IPS-20b (cell line): ENCODE measurements around the gene MAP4K4.

Experiments
- H3K27ac ChIP-seq: one replicate; pipeline ENCODE4 v1.5.1; 2013; ENCODE audit warnings: low read length
- H3K27me3 ChIP-seq: 2 replicates; pipeline ENCODE4 v1.6.1; 2013; ENCODE audit warnings: mild to moderate bottlenecking, low read length, inconsistent platforms; ENCODE audit not compliant: insufficient read depth
- H3K36me3 ChIP-seq: 2 replicates; pipeline ENCODE4 v1.6.1; 2013; ENCODE audit warnings: low read depth, mild to moderate bottlenecking, inconsistent platforms, low read length, moderate library complexity; ENCODE audit not compliant: insufficient read depth
- H3K4me1 ChIP-seq: 2 replicates; pipeline ENCODE4 v1.6.1; 2013; ENCODE audit warnings: mild to moderate bottlenecking, control low read depth, inconsistent platforms, low read length, moderate library complexity; ENCODE audit not compliant: insufficient read depth
- H3K4me3 ChIP-seq: 2 replicates; pipeline ENCODE4 v1.5.1; 2013; ENCODE audit warnings: mild to moderate bottlenecking, low read length, inconsistent platforms
- H3K9ac ChIP-seq: 2 replicates; pipeline ENCODE4 v1.6.1; 2013; ENCODE audit warnings: low read depth, mild to moderate bottlenecking, inconsistent platforms, low read length, moderate library complexity
- H3K9me3 ChIP-seq: 2 replicates; pipeline ENCODE4 v1.6.1; 2013; ENCODE audit warnings: mild to moderate bottlenecking, low read depth, low read length, inconsistent platforms; ENCODE audit not compliant: insufficient read depth

MAP4K4 gene

DNA sequence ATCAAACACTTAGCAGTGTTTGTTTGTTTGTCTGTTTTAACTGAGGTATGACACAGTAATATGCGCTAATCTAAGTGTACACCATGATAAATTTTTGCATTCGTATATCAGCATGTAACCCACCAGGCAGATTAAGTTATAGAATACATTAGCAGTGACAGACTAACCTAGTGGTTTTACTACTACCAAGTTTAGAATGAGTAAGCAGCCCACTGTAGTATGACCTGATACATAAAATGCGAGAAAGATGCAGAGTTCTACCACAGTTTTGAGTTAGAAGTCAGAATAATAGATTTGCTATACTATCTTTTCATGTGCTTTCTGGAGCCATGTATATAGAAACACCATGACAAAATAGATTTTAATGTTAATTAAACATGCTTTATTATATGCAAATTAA, 19.1 kb upstream of the MAP4K4 start:
- Histone ChIP-seq H3K4me1 (no peaks in the 10 kb centered on the region), H3K27me3 (no peaks in the 10 kb centered on the region), H3K4me3 (no peak overlapping the region), H3K36me3 (no peaks in the 10 kb centered on the region), H3K9ac (no peak overlapping the region), H3K27ac (no peak overlapping the region), H3K9me3 (no peaks in the 10 kb centered on the region)

DNA sequence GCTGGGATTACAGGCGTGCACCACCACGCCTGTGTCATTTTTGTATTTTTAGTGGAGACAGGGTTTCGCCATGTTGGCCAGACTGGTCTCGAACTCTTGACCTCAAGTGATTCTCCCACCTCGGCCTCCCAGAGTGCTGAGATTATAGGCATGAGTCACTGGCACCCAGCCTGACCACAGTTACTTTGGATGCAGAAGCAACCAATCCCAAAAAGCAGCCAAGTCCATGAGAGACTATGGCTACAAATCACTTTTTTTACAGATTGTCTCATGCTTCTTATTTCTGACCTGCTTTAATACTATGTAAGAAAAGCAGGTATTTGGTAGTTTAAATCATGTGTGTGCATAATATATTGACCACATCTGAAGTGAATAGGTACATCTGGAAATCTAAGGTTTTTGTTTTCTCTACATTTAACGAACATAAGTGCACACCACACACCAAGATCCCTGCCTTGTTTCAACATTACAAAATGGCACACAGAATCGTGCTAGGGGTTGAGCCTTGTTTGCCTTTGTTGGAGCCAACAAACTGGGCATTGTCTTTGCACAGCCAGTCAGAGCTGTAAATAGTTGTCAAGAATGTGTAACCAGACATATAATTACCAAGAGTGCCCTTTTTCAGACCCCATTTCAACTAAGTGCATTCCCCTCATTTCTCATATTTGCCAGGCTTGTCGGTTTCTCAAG, 18.3 kb upstream of the MAP4K4 start:
- Histone ChIP-seq H3K9me3 (no peaks in the 10 kb centered on the region), H3K27me3 (no peaks in the 10 kb centered on the region), H3K9ac (no peak overlapping the region), H3K36me3 (no peaks in the 10 kb centered on the region), H3K27ac (no peak overlapping the region), H3K4me1 (no peaks in the 10 kb centered on the region), H3K4me3 (no peak overlapping the region)

DNA sequence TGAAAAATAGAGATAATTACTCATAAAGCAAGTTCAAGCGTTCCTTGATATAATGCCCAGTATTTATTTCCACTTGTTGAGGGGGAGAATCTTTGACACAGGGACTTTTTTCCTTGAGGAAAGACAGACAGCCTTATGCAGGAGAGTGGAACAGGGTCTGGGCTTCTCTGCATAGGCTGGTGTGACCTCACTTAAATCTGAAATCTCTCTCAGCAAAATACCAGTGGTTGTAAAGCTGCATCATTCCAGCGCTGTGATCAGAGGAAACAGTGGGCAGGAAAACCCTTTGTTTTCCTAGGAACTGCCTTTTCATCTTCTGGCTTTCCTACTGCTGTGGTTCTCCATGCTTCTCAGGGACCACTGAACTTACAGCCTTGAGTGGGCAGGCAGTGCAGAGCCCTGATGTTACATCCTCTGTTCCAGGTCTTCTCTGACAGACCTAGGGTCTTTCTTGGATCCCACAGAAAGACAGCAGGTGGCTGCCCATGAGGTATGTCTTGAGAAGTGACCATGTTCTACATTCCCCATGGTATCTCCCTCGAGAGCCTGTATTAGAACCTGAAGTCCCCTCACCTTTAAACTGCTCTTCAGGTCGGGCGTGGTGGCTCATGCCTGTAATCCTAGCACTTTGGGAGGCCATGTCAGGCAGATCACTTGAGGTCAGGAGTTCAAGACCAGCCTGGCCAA, 17.6 kb upstream of the MAP4K4 start:
- H3K9me3 ChIP-seq = no peaks in the 10 kb centered on the region
- no peak overlapping the region for H3K4me3 ChIP-seq
- no peaks in the 10 kb centered on the region for H3K36me3 ChIP-seq
- H3K27ac ChIP-seq = no peak overlapping the region
- no peaks in the 10 kb centered on the region for H3K4me1 ChIP-seq
- H3K27me3 ChIP-seq = no peaks in the 10 kb centered on the region
- no peak overlapping the region for H3K9ac ChIP-seq

DNA sequence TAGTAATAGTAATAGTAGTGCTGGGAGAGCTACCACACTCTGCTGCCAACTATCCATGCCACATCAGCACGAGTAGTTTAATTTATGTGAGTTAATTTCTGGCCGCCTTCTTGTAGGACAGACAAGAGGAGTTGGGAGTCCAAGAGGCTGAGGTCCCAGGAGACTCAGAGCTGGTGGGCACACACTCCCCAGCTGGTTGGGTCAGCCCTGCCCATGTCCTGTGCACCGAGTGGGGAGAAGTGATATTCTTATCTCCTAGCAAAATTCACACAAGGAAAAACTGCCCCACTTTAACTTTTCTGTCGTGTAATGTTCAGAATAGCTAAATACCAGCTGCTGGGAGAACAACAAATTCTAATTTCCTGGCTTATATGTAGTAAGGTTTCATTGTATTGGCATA, 15.2 kb upstream of the MAP4K4 start:
- Histone ChIP-seq H3K27me3 (no peaks in the 10 kb centered on the region), H3K27ac (no peak overlapping the region), H3K9me3 (no peaks in the 10 kb centered on the region), H3K4me1 (no peaks in the 10 kb centered on the region), H3K9ac (no peak overlapping the region), H3K4me3 (no peak overlapping the region), H3K36me3 (no peaks in the 10 kb centered on the region)

DNA sequence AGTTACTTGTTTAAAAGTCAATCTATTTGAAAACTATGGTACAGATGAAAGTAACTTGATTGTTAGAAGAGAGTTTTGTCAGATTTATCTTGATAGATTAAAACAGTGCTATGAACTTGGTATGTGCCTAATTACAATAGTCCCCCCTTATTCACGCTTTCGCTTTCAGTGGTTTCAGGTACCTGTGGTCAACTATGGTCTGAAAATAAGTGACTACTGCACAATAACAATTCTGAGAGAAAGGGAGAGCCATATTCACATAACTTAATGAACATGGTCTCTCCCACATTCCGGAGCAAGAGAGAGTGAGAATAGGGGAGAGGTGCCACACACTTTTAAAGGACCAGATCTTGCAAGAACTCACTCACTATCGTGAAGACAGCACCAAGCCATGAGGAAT, 13.2 kb upstream of the MAP4K4 start:
- Histone ChIP-seq H3K9ac (no peak overlapping the region), H3K4me1 (no peaks in the 10 kb centered on the region), H3K27me3 (no peaks in the 10 kb centered on the region), H3K27ac (no peak overlapping the region), H3K36me3 (no peaks in the 10 kb centered on the region), H3K9me3 (no peaks in the 10 kb centered on the region), H3K4me3 (no peak overlapping the region)

DNA sequence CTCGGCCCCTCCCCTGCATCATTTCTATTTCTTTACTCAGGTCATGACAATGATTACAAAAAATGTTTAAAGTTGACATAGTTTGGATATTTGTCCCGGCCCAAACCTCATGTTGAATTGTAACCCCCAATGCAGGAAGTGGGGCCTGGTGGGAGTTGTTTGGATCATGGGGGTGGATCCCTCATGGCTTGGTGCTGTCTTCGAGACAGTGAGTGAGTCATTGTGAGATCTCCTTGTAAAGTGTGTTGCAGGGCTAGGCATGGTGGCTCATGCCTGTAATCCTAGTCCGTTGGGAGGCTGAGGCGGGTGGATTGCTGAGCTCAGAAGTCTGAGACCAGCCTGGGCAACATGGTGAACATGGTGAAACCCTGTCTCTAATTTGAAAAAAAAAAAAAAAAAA, 9.2 kb upstream of the MAP4K4 start:
- no peak overlapping the region for H3K4me3 ChIP-seq

DNA sequence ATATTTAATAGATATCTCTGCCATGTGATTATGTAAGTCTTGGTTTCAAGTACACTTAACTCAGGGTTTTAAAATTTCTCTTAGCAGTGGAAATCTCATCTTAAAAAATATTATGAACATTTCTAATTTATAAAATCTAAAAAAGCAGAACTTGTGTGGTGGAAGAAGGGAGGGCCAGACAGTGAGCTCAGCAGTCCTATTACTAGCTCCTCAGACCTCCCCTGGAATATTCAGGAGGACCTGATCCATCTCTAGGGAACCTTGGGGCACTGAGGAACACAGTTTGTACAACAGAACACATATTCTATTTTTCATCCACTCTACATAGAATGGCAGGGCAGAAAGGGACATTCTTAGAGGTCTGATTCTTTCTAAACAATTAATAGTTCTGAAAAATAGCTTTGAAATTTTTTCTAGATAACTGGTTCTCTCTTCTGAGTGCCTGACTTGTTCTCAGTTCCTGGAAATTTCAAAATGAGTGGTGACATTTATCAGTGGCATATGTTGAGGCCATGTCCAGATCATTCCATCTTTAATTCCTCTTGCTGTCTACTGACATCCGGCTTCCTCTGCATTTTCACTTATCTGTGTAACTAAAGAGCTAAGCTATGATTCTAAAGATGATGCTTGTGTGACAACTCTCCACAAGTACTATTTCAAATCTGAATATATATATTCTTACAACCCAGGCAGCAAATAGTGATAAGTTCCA, 8.2 kb upstream of the MAP4K4 start:
- Histone ChIP-seq H3K4me1 (no peaks in the 10 kb centered on the region), H3K27me3 (no peaks in the 10 kb centered on the region), H3K9ac (no peak overlapping the region), H3K4me3 (no peak overlapping the region), H3K27ac (no peak overlapping the region), H3K36me3 (no peaks in the 10 kb centered on the region), H3K9me3 (no peaks in the 10 kb centered on the region)

More for the DNA sequence above, 9.2 kb upstream of the MAP4K4 start:
- Histone ChIP-seq H3K9ac (no peak overlapping the region), H3K27ac (no peak overlapping the region), H3K36me3 (no peaks in the 10 kb centered on the region), H3K9me3 (no peaks in the 10 kb centered on the region), H3K27me3 (no peaks in the 10 kb centered on the region), H3K4me1 (no peaks in the 10 kb centered on the region)

DNA sequence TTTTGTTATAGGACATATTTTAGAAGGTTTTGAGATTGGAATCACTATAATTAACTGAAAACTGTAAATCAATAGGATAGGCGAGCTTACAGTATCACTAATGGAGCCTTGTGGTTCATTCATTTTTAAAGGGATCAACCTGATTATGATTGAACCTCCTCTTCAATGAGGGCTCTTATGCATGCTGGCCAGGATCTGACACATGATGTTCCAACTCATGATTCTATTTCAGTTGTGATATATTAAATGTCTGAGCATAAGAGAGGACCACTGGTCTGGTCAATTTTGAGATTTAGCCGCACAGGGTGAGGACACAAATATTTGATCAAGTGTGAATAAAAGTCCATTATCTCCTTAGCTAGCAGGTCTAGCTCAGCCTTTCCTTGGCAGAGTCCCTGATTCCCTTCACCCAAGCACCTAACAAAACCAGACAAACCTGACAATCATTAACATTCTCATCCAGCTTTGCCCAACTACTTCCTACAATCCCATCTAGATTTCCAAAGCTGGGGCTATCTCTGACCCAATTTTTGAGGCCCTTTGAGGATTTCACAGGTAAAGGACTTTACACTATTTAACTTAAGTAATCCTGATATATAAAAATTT, 6.9 kb upstream of the MAP4K4 start:
- H3K4me1 ChIP-seq = no peaks in the 10 kb centered on the region
- H3K27me3 ChIP-seq = no peaks in the 10 kb centered on the region
- no peaks in the 10 kb centered on the region for H3K9me3 ChIP-seq
- H3K4me3 ChIP-seq = no peak overlapping the region
- H3K27ac ChIP-seq = no peak overlapping the region
- H3K9ac ChIP-seq = no peak overlapping the region
- H3K36me3 ChIP-seq = no peaks in the 10 kb centered on the region

DNA sequence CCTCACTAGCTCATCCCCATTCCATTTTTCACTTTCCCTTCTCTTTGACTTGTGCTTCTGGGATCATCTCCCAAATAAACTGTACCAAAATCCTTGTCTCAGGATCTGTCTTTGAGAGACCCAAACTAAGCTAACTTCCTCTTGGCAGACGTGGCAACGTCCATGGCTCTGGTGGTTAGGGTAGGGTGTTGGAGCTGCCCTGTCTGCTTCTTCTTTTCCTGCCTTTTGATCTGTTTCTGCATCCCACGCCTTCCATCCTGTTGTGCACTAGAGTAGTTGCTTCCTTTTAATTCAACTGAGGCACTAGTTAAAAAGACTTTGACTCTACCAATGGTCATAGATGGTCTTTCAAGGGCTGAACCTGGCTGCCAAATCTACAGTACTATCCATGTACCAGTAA, 5.5 kb upstream of the MAP4K4 start:
- no peaks in the 10 kb centered on the region for H3K36me3 ChIP-seq
- H3K4me3 ChIP-seq = no peak overlapping the region
- H3K9me3 ChIP-seq = no peaks in the 10 kb centered on the region
- H3K27ac ChIP-seq = no peak overlapping the region
- no peaks in the 10 kb centered on the region for H3K27me3 ChIP-seq
- H3K4me1 ChIP-seq = no peaks in the 10 kb centered on the region
- H3K9ac ChIP-seq = no peak overlapping the region

DNA sequence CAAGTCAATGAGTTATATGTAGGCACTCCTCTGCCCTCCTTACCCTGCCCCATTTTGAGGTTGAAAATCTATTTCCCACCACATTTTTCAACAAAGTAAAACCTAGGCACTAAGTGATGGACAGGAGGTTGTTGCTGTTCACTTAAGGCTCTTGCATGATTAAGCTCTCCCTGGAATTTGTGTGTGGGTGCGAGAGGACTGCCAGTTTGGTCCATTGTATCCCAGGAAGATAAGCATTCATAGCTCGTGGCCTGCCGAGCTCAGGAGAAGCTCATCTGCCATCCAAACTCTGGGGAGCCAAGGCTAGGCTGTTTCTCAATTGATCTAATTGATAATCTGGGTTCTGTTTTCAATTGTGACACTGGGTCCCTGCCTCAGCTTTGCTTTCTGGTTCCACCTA, 4.7 kb upstream of the MAP4K4 start:
- Histone ChIP-seq H3K27ac (no peak overlapping the region), H3K9ac (no peak overlapping the region), H3K36me3 (no peaks in the 10 kb centered on the region), H3K4me3 (no peak overlapping the region), H3K4me1 (no peaks in the 10 kb centered on the region), H3K27me3 (no peaks in the 10 kb centered on the region), H3K9me3 (no peaks in the 10 kb centered on the region)

DNA sequence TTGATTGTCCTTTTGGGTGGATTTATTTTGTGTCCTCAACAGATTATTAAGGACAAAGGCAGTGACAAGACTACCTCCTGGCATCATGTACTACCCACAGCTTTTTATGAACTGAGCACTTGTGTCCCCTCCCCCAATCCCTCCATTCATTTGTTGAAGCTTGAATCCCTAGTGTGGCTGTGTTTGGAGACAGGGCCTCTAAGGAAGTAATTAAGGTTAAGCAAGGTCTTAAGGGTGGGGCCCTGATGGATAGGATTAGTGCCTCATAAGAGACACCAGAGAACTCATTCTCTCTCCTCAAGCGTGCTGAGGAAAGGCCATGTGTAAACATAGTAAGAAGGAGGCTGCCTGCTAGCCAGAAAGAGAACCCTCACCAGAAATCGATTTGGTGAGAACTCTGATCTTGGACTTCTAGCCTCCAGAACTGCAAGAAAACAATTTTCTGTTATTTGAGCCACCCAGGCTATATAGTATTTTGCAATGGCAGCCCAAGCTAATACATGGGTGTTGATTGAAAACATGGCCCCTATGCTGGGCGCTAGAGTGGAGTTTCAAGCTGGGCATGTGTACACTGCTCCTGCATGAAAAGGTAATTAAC, 3.4 kb upstream of the MAP4K4 start:
- Histone ChIP-seq H3K4me1 (no peaks in the 10 kb centered on the region; the same call in 1 of the 2 replicates), H3K36me3 (no peaks in the 10 kb centered on the region), H3K27ac (no peak overlapping the region), H3K9me3 (no peaks in the 10 kb centered on the region), H3K27me3 (no peaks in the 10 kb centered on the region), H3K4me3 (no peak overlapping the region), H3K9ac (no peak overlapping the region)
